GM18858 (cell line): Measurements from ENCODE around the gene IL6ST.
A peak's percentile ranks its signal among the peaks of the same experiment; 100 is the strongest.
"Not testable (repeated sequence)": the region's sequence is repeated elsewhere in the genome, so short reads cannot be mapped to it uniquely, and the experiment has no call there.

ENCODE experiments used
- ATAC-seq: cut with Tn5 transposase; IDR thresholded peaks from one replicate; pipeline ENCODE4 v1.9.1; 2021; ENCODE audit not compliant: unreplicated experiment

The IL6ST gene

DNA sequence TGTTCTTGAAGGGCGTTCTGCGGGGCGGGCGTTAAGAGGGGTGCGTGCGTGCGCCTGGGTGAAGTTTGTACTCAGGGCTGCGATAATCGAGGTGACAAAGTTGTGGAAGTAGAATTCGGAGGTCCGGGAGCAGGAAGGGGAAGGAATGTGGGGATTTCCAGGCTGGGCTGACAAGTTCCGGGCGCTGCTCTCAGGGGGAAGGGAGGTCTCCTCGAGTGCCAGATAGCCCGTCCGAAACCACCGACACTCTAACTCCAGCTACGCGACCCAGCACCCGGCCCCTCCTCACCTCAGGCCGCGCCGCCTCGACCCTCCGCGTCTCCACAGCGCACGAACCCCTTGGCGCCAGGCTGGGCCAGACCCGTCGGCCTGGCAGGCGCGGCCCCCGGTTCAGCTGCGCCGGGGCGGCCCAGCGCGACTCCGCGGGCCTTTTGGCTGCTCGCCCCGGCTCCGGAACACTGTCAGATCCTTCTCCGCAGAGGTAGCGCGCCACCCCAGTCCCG lies at the start of gene IL6ST:
TSS of gene IL6ST (minus strand) at position 469 of the 503 bp plus-strand sequence. CDS start 18,685 bp downstream, outside the sequence.
- ATAC-seq, result peak; percentile 26

DNA sequence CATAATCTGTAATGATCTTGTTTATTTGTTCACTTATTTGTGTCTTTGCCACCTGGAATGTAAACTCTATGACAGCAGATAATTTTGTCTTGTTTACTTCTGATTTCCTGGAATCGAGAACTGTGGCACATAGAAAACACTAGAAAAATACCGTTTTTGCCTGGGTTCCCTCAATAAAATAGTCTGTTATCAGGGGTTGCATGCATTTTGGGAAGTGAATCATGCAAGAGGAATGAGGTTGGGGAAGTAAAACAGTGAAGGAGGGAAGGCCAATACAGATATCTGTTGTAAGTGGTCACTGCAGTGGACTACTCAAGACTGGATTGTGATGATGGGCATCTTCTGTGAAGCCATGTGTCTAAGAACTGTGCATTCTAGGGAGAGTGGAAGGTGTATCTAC lies 45.2 kb upstream of the IL6ST start:
- no peak for ATAC-seq

- not testable (repeated sequence) for ATAC-seq
Measured at GRCh38 chr5:56038206-56038605, 43.4 kb upstream of the IL6ST start.

DNA sequence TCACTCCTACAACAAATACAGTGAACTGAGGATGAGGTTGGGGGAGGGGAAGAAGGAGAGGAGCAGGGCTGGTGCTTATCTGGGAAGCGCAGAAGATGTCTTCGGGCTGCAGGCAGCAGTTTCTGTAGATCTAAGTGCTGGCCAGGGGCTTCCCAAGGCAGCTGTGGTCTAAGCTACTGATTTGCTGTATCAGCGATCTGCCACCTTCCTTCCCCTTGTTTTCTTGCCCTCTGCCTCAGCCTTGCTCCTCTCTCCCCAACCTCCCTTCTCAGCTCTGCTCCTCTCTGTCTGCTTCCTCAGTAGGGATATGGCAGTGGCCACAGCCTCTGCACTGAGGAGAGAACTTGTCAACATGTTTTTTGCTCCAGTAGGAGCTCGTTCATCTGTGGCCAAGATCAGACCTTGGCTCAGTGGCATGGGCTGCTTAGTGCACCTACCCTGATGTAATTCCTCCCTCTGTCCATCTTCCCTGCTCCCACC lies 42.8 kb upstream of the IL6ST start:
- ATAC-seq, result no peak

DNA sequence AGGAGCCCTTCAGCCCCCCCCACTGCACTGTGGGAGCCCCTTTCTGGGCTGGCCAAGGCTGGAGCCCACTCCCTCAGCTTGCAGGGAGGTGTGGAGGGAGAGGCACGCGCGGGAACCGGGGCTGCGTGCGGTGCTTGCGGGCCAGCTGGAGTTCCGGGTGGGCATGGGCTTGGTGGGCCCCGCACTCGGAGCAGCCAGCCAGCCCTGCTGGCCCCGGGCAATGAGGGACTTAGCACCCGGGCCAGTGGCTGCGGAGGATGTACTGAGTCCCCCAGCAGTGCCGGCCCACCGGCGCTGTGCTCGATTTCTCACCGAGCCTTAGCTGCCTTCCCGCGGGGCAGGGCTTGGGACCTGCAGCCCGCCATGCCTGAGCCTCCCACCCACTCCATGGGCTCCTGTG lies 40.6 kb upstream of the IL6ST start:
- not testable (repeated sequence) for ATAC-seq

GRCh38 chr5:56029871-56030630 lies 35.3 kb upstream of the IL6ST start:
- not testable (repeated sequence) for ATAC-seq

DNA sequence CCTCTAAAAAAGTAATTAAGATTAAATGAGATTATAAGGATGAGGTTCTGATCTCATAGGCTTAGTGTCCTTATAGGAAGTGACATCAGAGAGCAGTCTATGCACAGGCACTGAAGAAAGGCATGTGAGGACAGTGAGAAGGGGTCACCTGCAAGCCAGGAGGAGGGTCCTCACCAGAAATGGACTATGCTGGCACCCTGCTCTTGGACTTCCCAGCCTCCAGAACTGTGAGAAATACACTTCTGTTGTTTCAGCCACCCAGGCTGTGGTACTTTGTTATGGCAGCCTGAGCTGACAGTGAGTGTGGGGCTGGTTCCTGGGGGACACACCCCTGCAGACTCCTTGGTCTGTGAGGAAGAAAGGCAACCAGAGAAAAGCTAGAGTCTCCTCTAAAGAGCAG lies 34.7 kb upstream of the IL6ST start:
- no peak for ATAC-seq

DNA sequence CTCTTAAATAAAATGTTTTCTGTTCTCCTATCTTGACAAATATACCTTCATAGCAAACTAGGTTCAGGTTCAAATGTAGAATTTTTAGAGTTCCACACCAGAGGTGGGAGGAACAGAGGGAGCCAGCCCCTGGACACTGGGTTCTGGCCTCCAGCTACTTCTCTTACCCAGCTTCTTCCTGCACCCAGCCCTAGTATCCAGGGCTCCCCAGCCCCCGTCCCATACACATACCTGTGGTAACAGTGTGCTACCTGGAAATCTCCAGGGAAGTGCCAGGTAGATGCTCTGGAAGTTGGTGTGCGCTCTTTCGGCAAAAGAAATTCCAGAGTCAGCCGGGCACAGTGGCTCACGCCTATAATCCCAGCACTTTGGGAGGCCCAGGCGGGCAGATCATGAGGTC lies 33.9 kb upstream of the IL6ST start:
- no peak for ATAC-seq

GRCh38 chr5:56026863-56027300 lies 32.1 kb upstream of the IL6ST start:
- ATAC-seq, result peak; percentile 93

DNA sequence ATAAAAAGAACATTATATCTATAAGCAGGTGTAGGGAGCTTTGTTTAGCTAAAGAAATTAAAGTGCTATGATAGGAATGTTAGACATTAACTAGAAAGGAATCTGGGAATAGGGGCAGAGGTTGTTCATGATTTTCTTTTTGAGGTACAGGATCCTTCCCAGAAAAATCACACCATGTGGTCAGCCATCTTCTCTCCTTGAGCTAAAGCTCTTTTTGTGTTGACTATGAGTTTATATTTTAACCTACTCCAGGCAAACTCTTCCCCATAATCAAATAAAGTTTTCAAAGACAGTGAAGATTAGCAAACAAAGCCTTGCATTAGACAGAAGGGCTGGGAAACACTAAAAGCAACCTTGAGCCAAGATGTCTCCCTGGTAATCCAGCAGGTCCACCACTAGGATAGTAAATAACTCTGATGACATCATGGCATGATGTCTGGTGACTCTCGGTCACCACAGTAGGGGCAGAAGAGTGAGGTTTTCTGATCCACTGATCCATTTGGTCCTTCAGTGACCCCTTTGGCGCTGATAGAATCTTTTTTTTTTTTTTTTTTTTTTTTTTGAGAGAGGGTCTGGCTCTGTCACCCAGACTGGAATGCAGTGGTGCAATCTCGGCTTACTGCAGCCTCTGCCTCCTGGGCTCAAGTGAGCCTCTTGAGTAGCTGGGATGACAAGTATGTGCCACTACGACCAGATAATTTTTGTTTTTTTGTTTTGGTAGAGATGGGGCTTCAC lies 30.6 kb upstream of the IL6ST start:
- no peak for ATAC-seq

- ATAC-seq, result no peak
Measured at GRCh38 chr5:56024810-56025150, 30.0 kb upstream of the IL6ST start.

DNA sequence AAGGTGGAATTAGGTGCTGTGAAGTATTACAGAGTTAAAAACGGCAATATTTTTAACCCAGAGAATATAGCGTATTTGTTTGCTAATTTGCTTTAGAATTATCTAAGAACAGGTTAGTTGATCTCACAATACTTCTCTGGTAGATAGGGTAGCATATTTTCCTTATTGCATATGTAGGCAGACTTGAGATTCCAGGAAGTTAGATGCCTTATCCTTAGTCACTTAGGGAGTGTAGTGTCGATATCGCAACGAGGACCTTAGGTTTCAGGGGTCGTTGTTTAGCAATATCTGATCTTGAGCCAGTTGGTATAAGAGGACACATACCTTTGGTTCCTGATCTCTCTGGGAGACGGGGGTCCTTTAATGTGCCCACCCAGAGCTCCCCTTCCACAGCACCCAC lies 28.5 kb upstream of the IL6ST start:
- ATAC-seq, result no peak

DNA sequence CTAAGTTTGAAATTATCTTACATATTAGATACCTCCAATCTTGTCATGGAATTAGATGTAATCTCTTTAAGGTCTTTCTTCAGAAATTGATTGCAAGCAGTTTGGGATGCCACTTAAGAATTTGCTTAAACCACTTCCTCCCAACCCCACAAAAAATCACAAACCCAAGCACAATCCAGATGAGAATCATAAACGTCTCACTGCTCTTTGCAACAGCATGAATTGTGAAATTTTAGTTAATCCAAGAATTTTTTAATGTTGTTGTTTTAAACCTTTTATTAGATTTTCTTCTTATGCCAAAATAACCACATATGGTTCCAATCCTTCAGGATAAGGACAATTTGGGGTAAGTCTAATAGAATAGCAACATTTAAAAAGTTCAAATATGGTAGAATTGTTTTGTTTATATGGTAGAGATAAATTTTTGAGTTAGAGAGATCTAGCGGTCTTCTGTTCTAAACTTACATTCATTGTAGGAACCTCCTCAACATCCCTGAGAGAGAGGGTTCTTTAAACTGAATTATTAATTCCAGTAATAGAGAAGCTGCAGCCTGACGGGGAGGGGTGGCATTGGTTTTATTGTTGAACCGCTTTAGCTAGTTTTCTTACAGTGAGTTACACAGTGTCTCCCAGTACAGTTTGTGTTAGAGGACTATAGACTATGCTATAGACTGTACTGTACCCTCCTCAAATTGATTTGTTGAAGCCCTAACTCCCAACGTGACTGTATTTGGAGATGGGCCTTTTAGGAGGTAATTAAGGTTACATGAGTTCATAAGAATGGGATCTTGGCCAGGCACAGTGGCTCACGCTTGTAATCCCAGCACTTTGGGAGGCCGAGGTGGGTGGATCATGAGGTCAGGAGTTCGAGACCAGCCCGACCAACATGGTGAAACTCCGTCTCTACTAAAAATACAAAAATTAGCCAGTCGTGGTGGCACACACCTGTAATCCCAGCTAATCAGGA lies 24.8 kb upstream of the IL6ST start:
- no peak for ATAC-seq

DNA sequence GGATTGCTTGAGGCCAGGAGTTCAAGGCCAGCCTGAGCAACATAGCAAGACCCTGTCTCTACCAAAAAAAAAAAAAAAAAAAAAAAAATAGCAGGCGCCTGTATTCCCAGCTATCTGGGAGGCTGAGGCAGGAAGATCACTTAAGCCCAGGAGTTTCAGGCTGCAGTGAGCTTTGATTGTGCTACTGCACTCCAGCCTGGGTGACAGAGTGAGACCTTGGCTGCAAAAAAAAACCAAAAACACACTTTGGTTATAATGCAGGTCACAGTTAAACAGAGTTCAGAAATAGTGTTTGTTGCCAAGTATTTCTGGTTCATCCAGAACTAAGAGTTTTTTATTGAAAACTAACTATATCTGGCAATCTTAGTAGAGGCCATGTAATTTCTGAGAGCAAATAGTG lies 24.1 kb upstream of the IL6ST start:
- no peak for ATAC-seq

DNA sequence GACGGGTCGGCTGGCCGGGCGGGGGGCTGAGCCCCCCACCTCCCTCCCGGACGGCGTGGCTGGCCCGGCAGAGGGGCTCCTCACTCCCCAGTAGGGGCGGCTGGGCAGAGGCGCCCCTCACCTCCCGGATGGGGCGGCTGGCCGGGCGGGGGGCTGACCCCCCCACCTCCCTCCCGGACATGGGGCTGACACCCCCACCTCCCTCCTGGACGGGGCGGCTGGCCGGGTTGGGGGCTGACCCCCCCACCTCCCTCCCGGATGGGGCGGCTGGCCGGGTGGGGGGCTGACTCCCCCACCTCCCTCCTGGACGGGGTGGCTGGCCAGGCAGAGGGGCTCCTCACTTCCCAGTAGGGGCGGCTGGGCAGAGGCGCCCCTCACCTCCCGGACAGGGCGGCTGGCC lies 19.9 kb upstream of the IL6ST start:
- ATAC-seq, result not testable (repeated sequence)

DNA sequence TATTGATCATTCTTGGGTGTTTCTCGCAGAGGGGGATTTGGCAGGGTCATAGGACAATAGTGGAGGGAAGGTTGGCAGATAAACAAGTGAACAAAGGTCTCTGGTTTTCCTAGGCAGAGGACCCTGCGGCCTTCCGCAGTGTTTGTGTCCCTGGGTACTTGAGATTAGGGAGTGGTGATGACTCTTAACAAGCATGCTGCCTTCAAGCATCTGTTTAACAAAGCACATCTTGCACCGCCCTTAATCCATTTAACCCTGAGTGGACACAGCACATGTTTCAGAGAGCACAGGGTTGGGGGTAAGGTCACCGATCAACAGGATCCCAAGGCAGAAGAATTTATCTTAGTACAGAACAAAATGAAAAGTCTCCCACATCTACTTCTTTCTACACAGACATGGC lies 19.2 kb upstream of the IL6ST start:
- not testable (repeated sequence) for ATAC-seq

DNA sequence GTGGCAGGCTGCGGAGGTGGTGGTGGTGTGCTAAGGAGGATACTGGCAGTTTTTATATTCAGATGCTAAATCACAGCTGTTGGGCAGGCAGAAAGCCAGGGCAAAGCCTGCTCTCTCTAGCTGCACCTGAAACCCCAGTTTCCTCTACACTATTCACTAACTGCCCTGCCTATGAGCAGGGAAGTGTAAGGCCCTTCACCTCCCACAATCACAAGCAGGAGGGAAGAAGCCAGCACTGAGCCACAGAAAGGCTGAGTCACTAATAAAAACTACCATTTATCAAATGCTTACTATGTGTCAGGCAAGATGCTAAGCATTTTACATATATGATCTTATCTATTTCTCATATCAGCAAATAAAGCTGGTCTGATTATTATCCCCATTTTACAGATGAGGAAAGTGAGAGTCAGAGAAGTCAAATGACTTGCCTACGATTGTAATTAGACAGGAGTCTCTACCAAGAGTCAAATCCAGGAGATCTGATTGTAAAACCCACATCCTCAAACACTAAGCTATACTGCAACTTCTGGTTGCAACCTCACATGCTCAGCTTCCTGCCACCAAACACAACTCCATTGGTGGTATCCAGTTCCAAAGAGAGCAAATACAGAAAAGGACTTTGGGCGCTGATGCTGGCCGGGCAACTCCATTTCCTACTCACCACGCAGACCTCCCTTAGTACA lies 17.7 kb upstream of the IL6ST start:
- ATAC-seq, result no peak

GRCh38 chr5:56011835-56012234 lies 17.1 kb upstream of the IL6ST start:
- no peak for ATAC-seq

DNA sequence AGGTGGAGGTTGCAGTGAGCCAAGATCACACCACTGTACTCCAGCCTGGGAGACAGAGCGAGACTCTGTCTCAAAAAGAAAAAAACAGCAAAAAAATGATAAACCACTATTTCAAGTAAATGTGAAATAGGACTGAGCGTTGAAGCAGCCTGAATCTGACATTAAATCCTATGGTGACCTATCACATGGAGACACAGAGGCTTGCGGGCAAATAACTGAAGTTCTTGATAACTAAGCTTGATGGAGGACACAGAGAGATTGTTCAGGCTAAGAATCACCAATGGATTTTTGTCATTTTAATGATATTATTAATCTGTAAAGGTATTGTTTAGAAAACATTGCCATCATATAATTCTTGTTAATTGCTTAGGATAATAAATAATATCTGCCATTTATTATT lies 15.7 kb upstream of the IL6ST start:
- no peak for ATAC-seq

DNA sequence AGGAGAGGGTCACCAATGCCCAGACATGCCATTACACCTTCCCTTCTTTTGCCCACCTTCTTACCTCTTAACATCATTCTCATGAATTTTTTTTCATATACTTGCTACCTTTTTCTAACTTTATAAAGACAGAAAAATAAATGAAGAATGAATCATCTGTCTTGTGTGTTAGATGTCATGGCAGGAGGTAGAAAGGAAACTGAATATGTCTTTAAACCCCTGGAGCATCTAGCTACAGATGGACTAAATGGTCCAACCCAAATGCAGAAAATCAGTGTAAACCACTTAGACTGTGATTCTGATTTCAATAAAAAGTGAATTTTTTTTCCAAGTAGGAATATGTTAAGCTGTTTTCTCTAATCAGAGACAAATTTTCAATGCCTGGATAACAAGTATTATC lies 11.8 kb upstream of the IL6ST start:
- ATAC-seq, result no peak
